ENCODE measurements around the gene DIO2.

The DIO2 gene

DNA sequence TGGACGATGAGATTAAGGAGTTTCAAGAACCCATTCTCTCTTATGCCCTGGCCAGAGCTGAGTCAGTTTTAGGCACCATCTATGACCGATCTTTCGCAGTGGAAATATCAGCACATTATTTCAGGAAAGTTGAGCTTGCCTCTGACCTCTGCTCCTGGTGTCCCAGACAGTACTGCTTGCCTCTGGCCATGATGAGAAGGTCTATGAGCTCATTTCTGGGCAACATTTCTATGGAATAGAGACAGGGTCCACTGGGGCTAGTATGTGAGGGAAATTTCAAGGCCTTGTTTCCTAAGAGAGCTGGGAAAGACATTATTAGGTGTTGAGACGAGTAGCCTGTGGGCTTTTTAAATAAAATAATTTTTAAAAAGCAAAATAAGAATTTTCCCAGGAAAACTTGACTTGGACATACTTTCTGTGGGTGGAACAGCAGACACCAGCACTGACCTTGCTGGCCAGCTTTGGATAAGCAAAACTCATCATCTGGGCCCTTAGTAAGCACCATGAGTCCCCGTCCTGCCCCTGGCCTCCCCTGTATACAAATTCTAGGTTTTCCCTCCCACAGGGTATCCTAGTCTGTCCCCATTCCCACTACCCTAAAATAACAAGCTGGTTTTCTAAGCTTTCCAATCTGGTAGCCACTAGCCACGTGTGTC is 43.4 kb downstream of the DIO2 start:
- no peak for DNase-seq

DNA sequence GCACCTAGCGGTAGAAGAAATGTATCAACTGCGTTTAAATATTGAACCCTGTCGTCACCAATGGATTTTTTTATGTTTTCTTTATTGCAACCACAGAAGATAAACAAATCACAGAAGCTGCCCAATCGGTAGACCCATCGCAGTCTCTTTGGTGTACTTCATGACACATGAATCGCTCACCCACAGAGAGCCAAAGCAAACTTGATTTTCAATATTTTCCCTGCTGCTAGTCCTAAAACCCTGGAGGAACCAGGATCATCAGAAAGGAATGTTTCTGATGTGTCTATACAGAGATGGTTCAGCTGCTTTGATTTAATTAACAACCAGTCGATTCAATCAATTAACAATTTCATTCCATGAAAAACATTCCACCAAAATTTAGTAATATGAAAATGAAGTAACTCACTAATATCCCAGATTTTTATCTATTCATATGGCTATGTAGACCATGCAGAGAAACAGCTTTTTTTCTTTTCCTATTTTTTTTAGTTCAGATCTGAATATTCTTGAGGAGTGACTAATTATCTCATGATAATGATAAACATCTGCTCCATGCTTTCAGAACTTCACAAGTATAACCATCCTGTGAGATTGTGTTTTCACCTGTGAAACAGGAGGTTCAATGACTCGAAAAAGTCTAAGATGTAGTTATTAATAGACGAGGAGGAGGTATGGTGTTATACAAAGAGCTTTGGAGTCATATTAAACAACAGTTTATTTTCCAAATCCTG is 46.1 kb downstream of the DIO2 start:
- DNase-seq = no peak

DNA sequence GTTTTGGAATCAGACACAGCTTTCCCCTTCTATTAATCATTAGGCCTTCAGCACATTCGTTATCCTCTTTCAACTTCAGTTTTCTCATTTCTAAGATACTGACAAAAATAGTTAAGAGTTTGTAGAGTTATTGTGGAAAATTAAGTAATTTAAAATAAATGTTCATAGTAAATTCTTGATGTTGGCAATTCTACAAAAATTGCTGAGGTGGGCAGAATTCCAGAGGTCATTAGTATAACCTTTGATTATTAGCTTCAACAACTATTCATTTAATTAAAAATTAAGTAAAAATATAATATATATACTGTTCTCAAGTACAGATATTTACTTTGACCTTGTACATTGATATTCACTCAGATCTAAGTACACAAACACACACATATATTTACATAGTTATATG is 58.5 kb downstream of the DIO2 start:
- DNase-seq = no peak

DNA sequence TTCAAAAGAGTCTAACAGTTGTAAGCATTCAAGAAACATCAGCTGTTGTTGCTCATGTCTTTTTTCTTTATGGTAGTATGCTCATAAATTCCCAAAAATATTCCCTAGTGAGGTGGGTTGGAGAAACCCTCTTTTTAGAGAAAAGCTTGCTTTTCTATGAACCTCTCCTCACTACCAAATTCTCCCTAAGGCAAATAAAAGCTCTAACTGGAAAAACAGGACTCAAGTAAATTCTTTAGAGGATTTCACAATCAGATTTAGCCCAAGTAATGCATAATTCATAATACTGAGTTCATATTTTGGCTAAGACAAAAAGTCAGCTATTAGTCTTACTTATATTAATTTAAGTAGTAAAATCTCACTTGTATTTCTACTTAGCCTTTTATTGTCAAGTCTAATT is 59.1 kb downstream of the DIO2 start:
- DNase-seq = no peak

DNA sequence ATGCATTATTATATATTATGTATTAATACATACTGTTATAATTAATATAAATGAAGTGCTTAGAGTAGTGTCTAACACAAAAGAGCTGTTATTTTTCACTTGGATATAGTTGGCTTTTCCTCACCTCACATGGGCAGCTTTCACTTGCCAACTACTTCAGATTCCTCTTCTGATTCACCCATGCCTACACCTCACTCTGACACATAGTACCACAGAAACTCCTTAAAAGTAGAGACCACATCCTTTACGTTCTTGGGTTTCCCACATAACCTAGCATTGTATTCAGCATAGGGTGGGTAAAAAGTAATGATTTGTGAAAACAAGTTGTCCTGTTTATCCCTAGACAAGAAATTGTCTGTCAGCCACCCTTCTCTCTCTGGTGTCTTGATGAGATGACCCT is 61.0 kb downstream of the DIO2 start:
- DNase-seq = no peak

All from activated gamma-delta T cell treated with Interleukin-2 at 50 U/mL for 16 hours (primary cell).